Stimulated activated CD8-positive, alpha-beta memory T cell treated with anti-CD3 and anti-CD28 coated beads, Interleukin-12 subunit alpha, Interleukin-12 subunit beta, amount 100 ng/mL, for 24 hours (primary cell): ENCODE measurements around the gene FDPS.
"Not testable (repeated sequence)": the region's sequence is repeated elsewhere in the genome, so short reads cannot be mapped to it uniquely, and the experiment has no call there.

Source experiments
- DNase-seq: peaks from one replicate; pipeline ENCODE4 v3.0.0-alpha.2; 2020; ENCODE audit errors: extremely low read depth

The FDPS gene

GRCh38 chr1:155285631-155286044 is 23.0 kb upstream of the FDPS start:
- no peak for DNase-seq

- no peak for DNase-seq
Measured at GRCh38 chr1:155286544-155286943, 22.1 kb upstream of the FDPS start.

- no peak for DNase-seq
Measured at GRCh38 chr1:155287987-155288543, 20.6 kb upstream of the FDPS start.

- not testable (repeated sequence) for DNase-seq
Measured at GRCh38 chr1:155291006-155291405, 17.7 kb upstream of the FDPS start.

GRCh38 chr1:155293086-155293749 is 15.4 kb upstream of the FDPS start:
- DNase-seq: no peak

GRCh38 chr1:155294520-155295182 is 14.0 kb upstream of the FDPS start:
- DNase-seq: no peak

GRCh38 chr1:155295183-155295941 is 13.3 kb upstream of the FDPS start:
- no peak for DNase-seq

- no peak for DNase-seq
Measured at GRCh38 chr1:155295942-155296267, 12.8 kb upstream of the FDPS start.

- DNase-seq: no peak
Measured at GRCh38 chr1:155296661-155297060, 12.0 kb upstream of the FDPS start.

GRCh38 chr1:155297384-155297783 is 11.3 kb upstream of the FDPS start:
- no peak for DNase-seq

- DNase-seq: no peak
Measured at GRCh38 chr1:155300024-155300423, 8.6 kb upstream of the FDPS start.

GRCh38 chr1:155300553-155301329 is 7.9 kb upstream of the FDPS start:
- no peak for DNase-seq

- no peak for DNase-seq
Measured at GRCh38 chr1:155301342-155301841, 7.3 kb upstream of the FDPS start, which contains the start of gene PKLR. Gene PKLR (minus strand): TSS chr1:155301438. CDS start chr1:155301395, 43 bp downstream.

- DNase-seq: no peak
Measured at GRCh38 chr1:155304558-155305063, 4.1 kb upstream of the FDPS start.

- DNase-seq: no peak
Measured at GRCh38 chr1:155305881-155306391, 2.7 kb upstream of the FDPS start.

GRCh38 chr1:155307247-155307740 is 1.4 kb upstream of the FDPS start:
- no peak for DNase-seq

- DNase-seq: no peak
Measured at GRCh38 chr1:155309423-155310021, 856 bp downstream of the FDPS start.

GRCh38 chr1:155313261-155313660 is 4.6 kb downstream of the FDPS start:
- no peak for DNase-seq

- no peak for DNase-seq
Measured at GRCh38 chr1:155316922-155317321, 8.3 kb downstream of the FDPS start.

GRCh38 chr1:155318082-155318481 is 9.4 kb downstream of the FDPS start:
- no peak for DNase-seq

- no peak for DNase-seq
Measured at GRCh38 chr1:155319536-155319935, 10.9 kb downstream of the FDPS start.
